Right renal pelvis (tissue), 4 donors: ENCODE results near the gene INAVA. TPM values are rescaled to one million over a fixed set of nuclear protein-coding genes. Genes with fewer than 3 reads are reported as not detected.

ENCODE experiments used
- DNase-seq, 4 donors: peaks; one replicate each; pipeline ENCODE4 v3.0.0-alpha.2; 2013; ENCODE audit warnings: low read depth in 4 of 4, low spot score in 3 of 4, missing footprints in 1 of 4
- polyA plus RNA-seq, 4 donors: library from polyadenylated mRNA; unstranded; fragments of 120-200 nt; gene quantifications; one replicate each; pipeline ENCODE4 v1.2.1, GENCODE V29; 2013; ENCODE audit not compliant: insufficient read length in 4 of 4

Gene INAVA
- 10 to 100 TPM; 36.0 to 41.8 (median 38.6) TPM for polyA plus RNA-seq

- no peak for DNase-seq
Observed at GRCh38 chr1:200894712-200895442, at the start of gene INAVA. INAVA (plus strand) TSS chr1:200894900; CDS start chr1:200898401, 3,501 bp downstream.

GRCh38 chr1:200845360-200845759, 49.3 kb upstream of the INAVA start:
- DNase-seq, result no peak

- DNase-seq, result no peak
Observed at GRCh38 chr1:200846398-200846797, 48.3 kb upstream of the INAVA start.

GRCh38 chr1:200849430-200849829, 45.3 kb upstream of the INAVA start:
- DNase-seq, result no peak

GRCh38 chr1:200850554-200850953, 44.1 kb upstream of the INAVA start:
- DNase-seq, result no peak

- no peak for DNase-seq
Observed at GRCh38 chr1:200856716-200857357, 37.9 kb upstream of the INAVA start.

GRCh38 chr1:200857804-200858203, 36.9 kb upstream of the INAVA start:
- no peak for DNase-seq

- no peak for DNase-seq
Observed at GRCh38 chr1:200861937-200862647, 32.6 kb upstream of the INAVA start.

GRCh38 chr1:200862713-200863415, 31.8 kb upstream of the INAVA start:
- no peak for DNase-seq

- no peak for DNase-seq
Observed at GRCh38 chr1:200866116-200866515, 28.6 kb upstream of the INAVA start.

GRCh38 chr1:200866521-200866920, 28.2 kb upstream of the INAVA start:
- DNase-seq, result no peak

- DNase-seq, result no peak
Observed at GRCh38 chr1:200867018-200867811, 27.5 kb upstream of the INAVA start.

- DNase-seq, result no peak
Observed at GRCh38 chr1:200869376-200869752, 25.3 kb upstream of the INAVA start.

GRCh38 chr1:200869753-200870391, 24.8 kb upstream of the INAVA start:
- no peak for DNase-seq

- no peak for DNase-seq
Observed at GRCh38 chr1:200872446-200873115, 22.1 kb upstream of the INAVA start, which contains the start of gene GPR25. GPR25 (plus strand) TSS chr1:200872981; CDS start chr1:200873038, 57 bp downstream.

- DNase-seq, result no peak
Observed at GRCh38 chr1:200873116-200873670, 21.5 kb upstream of the INAVA start.

- no peak for DNase-seq
Observed at GRCh38 chr1:200873671-200874397, 20.9 kb upstream of the INAVA start.

- no peak for DNase-seq
Observed at GRCh38 chr1:200874694-200875093, 20.0 kb upstream of the INAVA start.
